ENCODE results near the gene EMC6.

Gene EMC6

DNA sequence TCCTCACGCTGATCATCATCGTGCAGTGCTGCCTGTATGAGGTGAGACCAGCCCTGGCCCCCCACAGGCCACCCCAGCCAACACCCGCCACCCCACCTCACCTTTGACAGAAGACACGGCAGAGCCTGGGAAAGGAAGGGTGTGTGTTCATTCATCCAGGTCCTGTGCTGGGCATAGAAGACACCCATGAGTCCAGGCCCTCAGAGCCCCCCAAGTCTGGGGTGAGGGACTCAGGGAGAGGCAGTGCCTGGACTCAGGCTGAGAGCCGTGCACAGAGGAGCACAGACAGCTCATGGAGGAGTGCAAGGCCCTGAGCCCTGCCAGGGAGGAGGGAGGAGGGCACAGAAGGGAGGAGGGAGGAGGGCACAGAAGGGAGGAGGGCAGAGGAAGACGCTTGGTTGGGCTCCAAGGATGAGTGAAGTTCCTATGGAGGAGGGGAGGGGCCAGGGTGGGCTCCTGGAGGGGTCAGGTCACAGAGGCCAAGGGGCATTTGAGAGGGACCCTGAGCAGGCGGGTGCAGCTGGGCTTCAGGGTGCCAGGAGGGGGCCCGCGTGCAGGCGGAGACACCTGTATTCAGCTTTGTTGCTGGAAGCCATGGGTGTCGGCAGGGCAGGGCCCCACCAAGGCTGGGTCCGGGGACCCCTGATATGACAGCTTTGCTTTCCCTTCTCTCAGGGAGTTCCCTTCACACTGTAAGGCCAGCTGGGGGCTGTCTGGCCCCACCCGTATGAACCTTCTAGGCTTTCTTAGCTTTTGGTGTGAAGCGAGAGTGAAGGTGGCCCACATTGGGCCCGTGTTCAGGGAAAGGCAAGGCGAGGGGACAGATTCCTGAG lies 11.6 kb upstream of the EMC6 start:
- DNase-seq, result no peak

DNA sequence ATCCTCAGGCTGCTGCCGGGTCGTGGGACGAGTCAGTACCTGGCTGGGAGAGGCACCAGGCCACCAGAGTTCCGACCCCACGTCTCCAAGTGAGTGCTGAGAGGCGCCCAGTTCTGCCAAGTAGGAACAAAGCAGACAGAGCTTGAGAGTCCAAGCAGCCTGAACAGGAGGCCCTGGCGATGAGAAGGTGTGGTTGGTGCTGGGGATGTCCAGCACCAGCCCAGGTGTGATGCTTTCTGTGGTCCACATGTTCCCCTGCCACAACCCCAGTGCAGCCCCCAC lies 11.1 kb upstream of the EMC6 start:
- no peak for DNase-seq

DNA sequence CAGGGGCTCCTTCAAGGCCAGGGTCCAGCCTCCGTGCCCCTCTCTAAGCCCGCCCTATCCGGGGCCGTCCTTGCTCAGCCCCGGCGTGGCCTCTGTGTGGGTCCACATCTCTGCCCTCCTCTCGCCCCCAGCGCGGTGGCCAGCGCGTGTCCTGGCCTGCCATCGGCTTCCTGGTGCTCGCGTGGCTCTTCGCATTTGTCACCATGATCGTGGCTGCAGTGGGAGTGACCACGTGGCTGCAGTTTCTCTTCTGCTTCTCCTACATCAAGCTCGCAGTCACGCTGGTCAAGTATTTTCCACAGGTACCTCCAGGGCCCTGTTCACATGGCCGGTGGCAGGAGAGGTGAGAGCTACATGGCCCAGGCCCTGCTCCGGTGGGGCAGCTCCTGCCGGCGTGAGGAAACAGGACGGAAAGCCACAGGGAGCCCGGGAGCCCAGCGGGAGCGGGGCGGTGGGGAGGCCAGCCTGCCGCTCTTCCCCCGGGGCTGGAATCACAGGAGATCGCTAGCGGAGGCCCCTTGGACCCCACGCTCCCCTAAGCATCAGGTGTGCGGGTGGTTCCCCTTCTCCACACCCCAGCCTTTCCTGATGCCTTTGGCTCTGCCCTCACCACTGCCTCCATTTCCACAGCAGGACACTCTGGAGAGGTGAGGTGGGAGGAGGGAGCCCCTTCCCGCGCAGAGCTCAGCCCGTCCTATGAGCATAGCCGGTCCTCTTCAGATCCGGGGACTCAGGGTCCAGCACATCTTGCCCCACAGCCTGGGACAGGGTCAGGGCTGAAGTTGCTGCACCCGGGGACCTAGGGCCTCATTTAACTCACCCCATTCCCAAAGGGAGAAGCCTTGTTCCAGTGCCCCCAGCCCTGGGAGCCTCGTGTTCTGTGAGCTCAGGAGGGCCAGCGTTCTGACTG lies 10.5 kb upstream of the EMC6 start:
- no peak for DNase-seq

DNA sequence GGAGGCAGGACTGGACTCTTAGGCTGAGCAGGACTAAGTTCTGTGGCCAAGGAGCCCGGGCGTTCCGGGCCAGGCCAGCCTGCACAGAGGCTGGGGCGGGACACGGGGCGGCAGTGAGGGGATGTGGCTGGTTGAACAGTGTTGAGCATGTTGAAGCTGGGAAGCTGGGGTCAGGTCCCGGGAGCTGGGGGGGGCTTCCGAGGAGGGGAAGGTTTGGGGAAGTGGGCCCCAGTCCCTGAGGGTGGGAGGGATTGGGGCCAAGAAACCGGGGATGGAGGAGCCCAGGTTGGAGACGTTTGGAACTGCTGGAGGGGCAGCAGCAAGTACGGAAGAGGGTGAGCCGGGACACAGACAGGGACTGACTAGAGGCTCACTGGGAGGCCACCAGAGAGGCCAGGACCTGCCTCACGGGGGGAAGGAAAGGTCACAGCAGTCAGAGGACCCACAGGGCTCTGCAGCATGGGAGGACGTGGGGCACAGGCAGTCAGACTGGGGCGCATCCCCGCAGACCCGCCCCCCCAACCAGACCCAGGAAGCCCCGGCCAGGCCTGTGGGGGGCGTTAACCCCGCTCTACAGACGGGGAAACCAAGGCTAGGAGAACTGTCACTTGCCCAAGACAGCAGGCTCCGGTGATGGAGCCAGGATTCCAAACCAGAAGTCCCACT lies 9.7 kb upstream of the EMC6 start:
- DNase-seq, result no peak

DNA sequence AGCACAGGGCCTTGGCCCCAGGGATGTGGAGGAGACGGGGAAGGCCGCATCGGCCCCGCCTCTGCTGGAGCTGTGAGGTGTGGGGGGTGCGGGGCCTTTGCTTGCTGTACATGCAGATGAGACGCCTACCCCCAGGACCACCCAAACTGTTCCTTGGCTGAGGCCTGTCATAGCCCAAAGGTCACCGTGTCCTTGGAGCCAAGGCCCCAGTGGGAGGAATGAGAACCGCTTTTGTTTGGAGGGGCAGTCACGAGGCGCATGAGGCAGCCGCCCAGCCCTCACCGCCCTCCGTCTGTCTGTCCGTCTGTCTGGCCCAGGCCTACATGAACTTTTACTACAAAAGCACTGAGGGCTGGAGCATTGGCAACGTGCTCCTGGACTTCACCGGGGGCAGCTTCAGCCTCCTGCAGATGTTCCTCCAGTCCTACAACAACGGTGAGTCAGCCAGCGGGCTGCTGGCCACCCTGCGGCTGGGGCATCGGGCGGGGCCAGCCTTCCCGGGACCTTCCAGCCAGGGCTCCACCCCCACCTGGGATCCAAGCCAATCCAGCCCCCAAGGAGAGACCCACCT lies 9.0 kb upstream of the EMC6 start:
- DNase-seq, result peak; percentile 6 to 51

DNA sequence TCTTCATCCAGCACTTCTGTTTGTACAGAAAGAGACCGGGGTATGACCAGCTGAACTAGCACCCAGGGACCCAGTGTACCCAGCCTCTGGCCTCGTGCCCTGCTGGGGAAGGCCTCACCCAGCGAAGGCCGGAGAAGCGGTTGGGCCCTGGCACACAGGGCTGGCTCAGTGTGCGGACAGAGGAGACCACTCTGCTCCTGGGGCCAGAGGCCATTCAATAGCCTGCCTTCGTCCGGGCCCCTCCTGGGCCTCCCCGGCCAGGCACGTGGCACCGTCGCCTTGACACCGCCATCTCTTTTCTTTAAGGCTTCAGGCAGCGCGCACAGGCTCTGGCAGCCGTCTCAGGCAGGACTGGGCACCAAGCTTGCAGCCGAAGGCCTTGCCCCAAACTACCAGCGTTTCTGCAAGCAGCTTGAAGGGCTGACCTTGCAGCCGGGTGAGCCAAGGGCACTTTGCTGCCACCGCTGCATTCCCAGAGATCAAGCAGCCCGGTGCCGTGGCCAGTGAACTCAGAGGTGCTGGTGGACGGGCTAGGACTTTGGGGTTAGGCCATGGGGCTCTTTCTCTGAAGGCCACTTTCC lies 8.2 kb upstream of the EMC6 start:
- DNase-seq, result peak; percentile 28 to 29

DNA sequence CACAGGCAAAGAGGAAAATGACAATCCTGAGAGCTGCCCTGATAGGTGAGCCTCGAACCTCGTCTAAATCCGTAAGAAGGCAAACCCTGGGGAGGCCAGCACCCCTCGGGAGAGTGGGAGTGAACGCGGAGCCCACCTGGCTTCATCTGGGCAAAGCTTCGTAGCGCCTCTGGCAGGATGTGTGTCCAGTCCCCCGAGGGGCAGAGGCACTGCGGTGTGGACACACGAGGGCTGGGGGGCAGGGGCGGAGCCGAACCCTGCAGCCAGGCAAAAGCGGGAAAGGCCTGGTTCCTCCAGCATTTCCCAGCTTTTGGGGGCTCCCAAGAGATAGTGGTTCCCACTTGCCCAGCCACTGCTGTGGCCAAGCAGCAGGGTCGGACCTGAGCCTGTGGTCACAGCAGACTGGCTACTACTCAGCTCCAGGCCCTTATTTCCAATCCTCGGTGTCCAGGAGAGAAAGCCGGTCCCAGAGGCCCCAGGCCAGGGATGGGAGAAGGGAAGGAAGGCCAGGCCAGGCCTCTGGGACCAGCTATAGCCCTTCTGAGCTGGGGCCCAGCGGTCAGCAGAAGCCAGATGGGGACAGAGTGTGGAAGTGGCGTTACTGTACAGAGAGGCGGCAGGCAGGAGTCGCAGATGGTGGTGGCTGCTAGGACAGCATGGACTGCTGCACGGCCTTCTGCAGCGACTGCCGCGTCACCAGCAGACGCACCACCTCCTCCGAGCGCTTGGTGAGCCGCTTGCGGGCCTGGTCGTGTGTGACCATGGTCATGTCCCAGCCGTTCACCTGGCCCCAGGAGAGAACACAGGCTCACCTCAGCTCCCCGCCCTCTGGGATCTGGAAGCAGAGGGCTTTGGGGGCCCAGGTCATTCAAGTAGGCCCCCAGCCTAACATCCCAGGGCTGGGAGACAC lies 5.3 kb upstream of the EMC6 start:
- DNase-seq, result no peak

DNA sequence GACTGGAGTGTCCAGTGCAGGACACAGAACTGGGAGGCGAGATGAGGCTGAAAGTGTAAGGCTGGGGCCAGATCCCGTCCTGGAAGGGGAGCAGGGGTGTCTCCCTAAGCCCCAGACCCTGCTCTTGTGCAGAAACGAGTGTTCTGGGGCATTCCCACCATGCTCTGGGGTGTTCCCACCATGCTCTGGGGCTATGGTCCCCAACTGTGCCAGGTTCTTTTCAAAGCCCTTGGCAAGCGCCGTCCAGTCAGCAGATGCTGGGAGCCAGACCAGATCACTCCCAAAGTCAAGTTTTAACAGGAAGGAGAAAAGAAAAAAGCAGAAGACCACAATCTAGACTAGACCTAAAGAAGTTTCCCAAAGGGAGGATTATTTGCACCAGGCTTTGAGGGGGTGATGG lies 2.8 kb upstream of the EMC6 start:
- peak; percentile 18 to 25 for DNase-seq

DNA sequence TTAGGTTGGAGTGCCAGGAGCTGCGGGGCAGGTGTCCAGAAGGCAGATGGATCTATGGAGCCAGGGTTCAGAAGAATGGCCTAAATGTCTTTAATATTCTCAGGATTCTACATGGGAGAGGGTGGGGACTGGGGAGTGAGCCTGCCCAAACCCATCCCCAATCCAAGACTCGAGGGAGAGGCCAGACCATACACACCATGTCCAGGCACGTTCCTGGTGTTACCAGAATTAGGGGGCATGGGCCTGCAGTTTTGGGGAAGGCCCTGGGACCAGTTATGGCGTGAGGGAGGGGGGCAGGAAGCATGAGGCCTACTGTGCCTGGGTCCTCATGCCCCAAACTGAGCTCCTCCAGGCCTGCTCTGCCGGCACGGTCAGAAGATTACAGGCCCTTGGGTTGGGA lies 2.1 kb upstream of the EMC6 start:
- DNase-seq, result no peak

DNA sequence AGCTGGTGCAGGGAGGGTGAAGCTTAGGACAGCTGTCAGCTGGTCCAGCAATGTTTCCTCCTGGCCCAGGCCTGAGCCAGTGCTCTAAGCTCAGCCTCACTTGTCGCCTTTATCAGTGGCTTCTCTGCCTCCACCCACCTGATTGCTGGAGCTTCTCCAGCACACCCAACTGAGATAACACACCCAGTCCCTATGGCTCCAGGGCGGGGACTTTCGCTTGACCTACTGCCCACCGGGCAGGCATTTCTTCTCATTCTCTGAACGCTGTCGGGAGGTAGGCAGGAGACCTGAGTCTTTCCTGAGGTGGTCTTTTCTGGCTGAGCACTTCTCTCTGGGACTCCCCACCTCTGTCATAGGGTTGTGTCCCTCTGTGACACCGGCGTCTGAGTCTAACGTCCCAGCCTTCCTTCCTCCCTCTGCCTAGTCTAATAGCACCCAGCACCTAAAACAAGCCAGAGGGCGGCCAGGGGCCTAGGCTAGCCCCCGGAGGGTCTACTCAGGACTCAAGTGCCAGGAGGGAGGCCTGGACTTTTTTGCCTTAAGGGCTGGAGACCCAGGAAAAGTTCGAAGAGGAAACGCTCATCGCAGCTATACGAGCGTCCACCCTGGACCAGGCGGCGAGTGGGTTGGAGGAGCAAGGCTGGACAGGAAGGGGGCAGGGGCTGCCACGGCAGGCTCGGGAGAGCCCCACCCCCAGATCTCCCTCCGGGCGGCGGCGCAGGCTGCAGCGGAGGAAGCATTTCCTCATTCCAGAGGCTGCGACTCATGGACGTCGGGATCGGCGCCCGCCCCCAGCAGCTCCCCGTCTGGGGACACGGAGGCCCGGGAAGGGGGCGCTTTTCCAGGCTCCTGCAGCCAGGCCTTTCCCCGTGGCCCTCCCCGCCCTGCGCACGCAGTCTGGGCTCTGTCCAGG lies 990 bp upstream of the EMC6 start:
- peak in 1 of 2 donors; percentile 46 for DNase-seq

DNA sequence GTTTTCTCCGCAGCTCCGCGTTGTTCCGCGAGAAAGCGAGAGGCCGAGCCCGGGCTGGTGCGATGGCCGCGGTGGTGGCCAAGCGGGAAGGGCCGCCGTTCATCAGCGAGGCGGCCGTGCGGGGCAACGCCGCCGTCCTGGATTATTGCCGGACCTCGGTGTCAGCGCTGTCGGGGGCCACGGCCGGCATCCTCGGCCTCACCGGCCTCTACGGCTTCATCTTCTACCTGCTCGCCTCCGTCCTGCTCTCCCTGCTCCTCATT lies 404 bp downstream of the EMC6 start:
- no peak for DNase-seq

DNA sequence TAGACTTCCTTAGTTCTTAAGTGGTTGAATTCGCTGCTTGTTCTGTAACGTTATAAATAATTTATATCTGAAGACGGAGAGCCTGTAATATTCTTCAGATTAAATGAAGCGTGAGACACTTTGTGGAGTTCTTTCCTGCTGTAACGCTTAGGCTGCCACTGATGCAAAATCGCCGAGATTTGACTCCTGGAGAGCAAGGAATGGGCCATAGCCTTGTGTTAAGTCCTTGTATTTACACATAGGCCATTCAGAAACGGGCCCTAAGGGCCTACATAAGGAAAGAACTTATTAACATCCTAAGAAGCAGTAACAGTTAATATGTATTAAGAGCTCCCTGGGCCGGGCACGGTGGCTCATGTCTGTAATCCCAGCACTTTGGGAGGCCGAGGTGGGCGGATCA lies 936 bp downstream of the EMC6 start:
- no peak for DNase-seq

DNA sequence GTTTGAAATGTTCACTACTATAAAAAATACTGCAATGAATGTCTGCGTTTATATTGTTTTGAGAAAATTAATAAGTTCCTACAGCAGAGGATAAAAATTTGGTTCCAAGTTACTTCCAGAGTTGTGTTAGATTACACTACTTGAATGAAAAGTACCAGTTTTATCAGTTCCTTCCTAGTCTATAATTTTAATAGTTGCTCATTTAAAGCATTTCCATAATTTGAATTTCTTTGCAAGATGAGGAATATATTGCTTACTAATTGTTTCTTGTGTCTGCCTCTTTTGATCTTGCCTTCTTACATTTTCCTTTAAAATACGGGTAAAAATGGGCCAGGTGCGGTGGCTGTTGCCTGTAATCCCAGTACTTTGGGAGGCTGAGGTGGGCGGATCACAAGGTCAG lies 4.0 kb downstream of the EMC6 start:
- DNase-seq, result no peak

DNA sequence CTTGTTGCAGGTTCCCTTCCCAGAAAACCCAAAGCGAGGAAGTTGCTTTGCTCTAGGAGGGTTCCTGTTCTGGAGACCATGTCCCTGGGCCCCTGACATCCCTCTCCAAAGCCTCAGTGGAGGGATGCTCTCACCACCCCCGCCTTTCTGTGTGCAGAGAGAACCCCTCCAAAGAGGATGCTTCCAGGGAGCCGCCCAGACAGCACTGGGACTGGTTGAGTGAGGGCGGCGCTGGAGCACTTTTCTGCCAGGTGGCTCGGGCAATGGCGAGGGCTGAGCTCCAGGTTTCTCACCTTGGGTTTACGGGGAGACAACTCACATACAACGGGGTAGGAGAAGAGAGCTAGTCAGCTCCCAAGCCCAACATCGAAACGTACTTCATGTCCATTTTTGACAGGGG lies 7.3 kb downstream of the EMC6 start:
- no peak for DNase-seq

DNA sequence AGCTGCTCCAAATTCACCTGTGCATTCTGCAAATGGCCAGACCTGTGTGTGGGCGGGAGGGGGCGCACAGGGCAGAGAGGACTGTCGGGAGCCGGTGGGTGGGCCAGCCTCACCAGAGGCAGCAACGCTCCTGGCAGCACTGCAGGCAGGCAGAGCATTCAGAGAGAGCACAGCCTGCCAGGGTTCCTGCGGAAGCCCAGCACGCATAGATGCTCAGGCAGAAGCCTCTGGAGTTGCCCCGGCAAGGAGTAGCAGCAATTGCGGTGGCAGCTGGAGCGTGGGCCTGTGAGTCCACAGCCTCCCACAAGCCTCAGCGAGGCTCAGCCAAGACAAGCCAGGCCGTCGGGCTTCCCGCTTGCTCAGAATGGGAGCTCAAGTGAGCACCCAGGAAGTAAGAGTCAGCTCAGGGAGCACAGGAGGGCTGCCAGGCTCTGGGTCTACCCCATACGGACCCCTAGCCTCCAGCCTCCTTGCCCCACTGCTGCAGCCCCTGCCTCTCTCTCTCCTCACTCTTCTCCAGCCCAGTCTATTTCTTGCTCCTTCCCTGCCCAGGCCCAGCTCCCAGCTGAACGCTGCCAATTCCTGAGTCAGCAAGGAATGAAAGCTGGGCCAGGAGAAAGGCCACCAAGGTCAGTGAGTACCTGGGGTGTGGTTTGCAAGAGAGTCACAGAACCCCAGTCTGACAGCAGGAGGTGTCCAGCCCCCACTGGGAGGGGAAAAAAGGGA lies 9.6 kb downstream of the EMC6 start:
- peak in 1 of 2 donors; percentile 13 for DNase-seq

DNA sequence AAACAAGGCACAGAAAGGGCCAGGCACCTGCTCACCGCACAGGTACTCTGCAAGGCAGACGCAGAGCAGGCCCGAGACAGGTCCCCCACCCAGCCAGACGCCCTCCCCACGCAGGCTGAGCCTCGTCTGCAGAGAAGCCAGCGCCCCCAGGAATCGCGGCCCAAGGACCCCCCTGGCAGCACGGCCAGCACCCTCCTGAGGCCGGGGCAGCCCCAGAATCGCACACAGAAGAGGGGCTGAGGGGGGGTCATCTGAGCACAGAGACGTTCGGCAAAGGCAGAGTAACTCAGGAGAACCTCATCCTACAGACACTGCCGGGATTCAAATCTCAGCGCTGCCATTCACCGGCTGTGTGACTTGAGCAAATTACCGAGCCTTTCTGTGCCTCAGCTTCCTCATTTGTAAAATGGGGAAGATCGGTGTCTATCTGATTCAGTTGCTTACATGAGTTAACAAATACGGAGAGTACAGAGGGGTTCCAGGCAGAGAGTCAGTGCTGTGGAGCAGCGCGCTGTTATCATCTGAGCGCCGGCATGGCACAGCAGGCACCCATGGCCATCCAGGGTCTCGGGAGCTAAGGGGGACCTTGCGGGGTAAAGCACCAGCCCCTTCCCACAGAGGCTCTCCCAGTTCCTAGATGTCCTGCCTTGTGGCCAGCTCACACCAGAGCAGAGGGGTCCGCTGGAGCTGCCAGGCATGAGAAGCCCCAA lies 10.4 kb downstream of the EMC6 start:
- DNase-seq, result no peak

DNA sequence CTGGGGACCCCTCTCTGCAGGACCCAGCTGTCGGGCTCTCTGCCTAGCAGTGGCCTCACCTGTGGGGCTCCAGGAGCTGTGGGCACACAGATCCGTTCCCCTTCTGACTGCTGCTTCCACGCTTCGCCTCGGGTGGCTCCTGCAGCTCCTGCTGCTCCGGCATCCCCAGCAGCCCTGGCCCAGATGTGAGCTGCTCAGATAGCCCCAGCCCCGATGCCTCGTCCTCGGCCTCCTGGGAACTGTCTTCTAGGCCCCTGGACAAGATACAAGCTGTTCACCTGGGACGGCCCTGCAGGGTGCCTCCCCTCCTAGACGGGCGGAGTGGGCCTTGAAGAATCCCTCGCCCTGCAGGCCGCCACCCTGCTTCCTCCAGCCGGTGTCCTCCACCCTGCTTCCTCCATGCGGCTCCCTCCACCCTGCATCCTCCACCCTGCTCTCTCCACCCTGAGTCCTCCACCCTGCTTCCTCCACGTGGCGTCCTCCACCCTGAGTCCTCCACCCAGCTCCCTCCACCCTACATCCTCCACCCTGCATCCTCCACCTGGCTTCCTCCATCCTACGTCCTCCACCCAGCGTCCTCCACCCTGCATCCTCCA lies 11.0 kb downstream of the EMC6 start:
- DNase-seq, result no peak

DNA sequence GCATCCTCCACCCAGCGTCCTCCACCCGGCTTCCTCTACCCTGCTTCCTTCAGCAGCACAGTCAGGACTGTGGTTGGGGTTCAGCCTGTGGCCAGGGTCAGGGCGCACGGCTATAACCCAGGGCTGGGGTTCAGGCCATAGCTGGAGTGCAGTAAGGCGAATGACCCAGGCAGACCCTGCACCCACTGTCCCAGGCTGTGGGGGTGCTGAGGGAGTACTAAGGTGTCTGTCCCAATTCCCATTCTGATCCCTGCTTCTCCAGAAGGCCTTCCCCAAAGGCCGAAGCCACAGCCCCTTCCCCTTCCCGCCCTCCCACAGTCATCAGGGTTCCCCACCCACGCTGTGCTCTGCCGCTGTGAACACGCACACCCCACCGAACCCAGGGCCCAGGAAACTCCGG lies 12.4 kb downstream of the EMC6 start:
- DNase-seq, result no peak

DNA sequence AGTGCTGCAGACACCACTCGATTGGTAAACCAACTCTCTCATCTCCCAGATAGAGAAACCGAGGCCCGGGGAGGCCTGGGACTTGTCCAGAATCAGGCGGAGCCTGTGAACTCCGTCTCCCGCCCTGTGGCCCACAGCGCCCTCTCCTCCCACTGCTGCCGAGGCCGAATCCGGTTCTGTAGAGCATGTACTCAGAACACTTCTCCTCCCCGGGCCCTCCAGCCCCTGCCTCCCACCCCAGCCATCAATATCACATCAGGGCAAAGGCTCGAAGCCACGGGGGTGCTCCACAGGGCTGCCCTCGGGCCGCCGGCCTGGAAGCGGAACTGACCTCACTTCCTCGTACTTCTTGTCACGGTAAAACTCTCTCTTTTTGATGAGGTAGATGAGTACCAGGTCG lies 13.0 kb downstream of the EMC6 start:
- DNase-seq, result no peak

Measured in hippocampal formation (tissue), 2 donors.